ENCODE results near the gene MCMBP.

DNA sequence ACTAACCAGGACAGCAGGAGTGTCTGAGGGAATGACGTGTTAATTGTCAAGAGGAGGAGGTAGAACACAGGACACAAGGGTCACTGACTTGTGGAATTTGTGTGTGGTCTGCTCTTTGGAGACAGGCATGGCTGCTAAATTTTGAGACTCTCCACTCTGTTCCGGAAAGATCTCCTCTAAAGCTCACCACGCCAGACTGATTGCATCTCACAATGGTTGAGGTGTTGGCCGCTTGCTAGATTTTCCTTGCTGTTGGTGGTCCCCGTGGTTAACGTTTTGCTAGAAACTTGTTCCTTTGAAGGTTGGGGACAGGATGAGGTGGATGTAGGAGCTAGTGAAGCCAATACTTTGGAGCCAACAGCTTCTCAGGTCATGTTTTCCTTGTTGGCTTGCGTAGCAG lies 57.0 kb downstream of the MCMBP start:
- TF ChIP-seq, protein P1, sequence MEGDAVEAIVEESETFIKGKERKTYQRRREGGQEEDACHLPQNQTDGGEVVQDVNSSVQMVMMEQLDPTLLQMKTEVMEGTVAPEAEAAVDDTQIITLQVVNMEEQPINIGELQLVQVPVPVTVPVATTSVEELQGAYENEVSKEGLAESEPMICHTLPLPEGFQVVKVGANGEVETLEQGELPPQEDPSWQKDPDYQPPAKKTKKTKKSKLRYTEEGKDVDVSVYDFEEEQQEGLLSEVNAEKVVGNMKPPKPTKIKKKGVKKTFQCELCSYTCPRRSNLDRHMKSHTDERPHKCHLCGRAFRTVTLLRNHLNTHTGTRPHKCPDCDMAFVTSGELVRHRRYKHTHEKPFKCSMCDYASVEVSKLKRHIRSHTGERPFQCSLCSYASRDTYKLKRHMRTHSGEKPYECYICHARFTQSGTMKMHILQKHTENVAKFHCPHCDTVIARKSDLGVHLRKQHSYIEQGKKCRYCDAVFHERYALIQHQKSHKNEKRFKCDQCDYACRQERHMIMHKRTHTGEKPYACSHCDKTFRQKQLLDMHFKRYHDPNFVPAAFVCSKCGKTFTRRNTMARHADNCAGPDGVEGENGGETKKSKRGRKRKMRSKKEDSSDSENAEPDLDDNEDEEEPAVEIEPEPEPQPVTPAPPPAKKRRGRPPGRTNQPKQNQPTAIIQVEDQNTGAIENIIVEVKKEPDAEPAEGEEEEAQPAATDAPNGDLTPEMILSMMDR (conservative IDR thresholded peaks at IDR 0.05 in 1 of 2, IDR thresholded peaks at IDR 0.05 in 1 of 2; ENCODE audit: low read depth in 1 of 2, low read length in 2 of 2): no peak
- no peak for TF ChIP-seq EZH2 (IDR thresholded peaks at IDR 0.05; ENCODE audit: low read length, missing control alignments)

Data from fibroblast of lung (primary cell).